H1 (cell line): Measurements from ENCODE around the gene LRRIQ3. TPM values are rescaled to one million over a fixed set of nuclear protein-coding genes. Genes with fewer than 3 reads are reported as not detected.

ENCODE experiments used
- ASH2L ChIP-seq: fragments of 200-600, 300-600 bp; sonication (generic); IDR thresholded peaks from one replicate; pipeline ENCODE4 v1.7.1; 2017; ENCODE audit warnings: low read length
- BACH1 ChIP-seq: IDR thresholded peaks from 2 replicates; pipeline ENCODE4 v1.6.1; 2012; ENCODE audit warnings: low read length, improper control_type of control experiment
- CBX8 ChIP-seq: fragments of 300-800, 300-1000 bp; sonication (generic); IDR thresholded peaks from 2 replicates; pipeline ENCODE4 v1.7.1; 2016; ENCODE audit warnings: low read depth, low read length, borderline replicate concordance
- CTBP2 ChIP-seq: IDR thresholded peaks from 2 replicates; pipeline ENCODE4 v1.7.0; 2011; ENCODE audit warnings: borderline replicate concordance, mild to moderate bottlenecking, moderate library complexity, mixed read lengths, low read length; ENCODE audit not compliant: insufficient read depth, insufficient read length
- EP300 ChIP-seq, 2 experiments: IDR thresholded peaks; 1 replicate in 1 of 2; 2 replicates in 1 of 2; pipeline ENCODE4 v1.6.1; 2011 to 2012; ENCODE audit warnings: low read depth in 2 of 2, low read length in 2 of 2, mild to moderate bottlenecking in 2 of 2, borderline replicate concordance in 1 of 2, inconsistent platforms in 1 of 2, moderate library complexity in 1 of 2
- GABPA ChIP-seq: IDR thresholded peaks from 2 replicates; pipeline ENCODE4 v1.6.1; 2011; ENCODE audit warnings: mild to moderate bottlenecking, low read length, moderate library complexity, borderline replicate concordance; ENCODE audit not compliant: insufficient read depth
- JUN ChIP-seq: IDR thresholded peaks from 2 replicates; pipeline ENCODE4 v1.6.1; 2011; ENCODE audit warnings: low read depth, mild to moderate bottlenecking, improper control_type of control experiment, low read length
- JUND ChIP-seq: IDR thresholded peaks from 2 replicates; pipeline ENCODE4 v1.6.1; 2011; ENCODE audit warnings: mild to moderate bottlenecking, improper control_type of control experiment, low read length
- KDM4A ChIP-seq: IDR thresholded peaks from one replicate; pipeline ENCODE4 v1.7.1; 2012; ENCODE audit warnings: low read depth, mild to moderate bottlenecking, moderate library complexity, low read length, inconsistent platforms; ENCODE audit not compliant: severe bottlenecking
- KDM5A ChIP-seq: fragments of 200-600 bp; IDR thresholded peaks from 2 replicates; pipeline ENCODE4 v1.7.1; 2012; ENCODE audit warnings: mild to moderate bottlenecking, low read length, inconsistent platforms, mixed read lengths
- MAFK ChIP-seq: IDR thresholded peaks from 2 replicates; pipeline ENCODE4 v1.6.1; 2012; ENCODE audit warnings: low read depth, mild to moderate bottlenecking, improper control_type of control experiment, low read length
- NANOG ChIP-seq: IDR thresholded peaks from 2 replicates; pipeline ENCODE4 v1.6.1; 2011; ENCODE audit warnings: low read length, low read depth, mild to moderate bottlenecking, inconsistent platforms; ENCODE audit not compliant: insufficient read depth, poor library complexity, severe bottlenecking
- POLR2A ChIP-seq, 2 experiments: IDR thresholded peaks; 1 replicate in 1 of 2; 2 replicates in 1 of 2; pipeline ENCODE4 v1.6.1; 2011; ENCODE audit warnings: low read depth in 2 of 2, low read length in 2 of 2, mild to moderate bottlenecking in 2 of 2; ENCODE audit errors: control extremely low read depth in 1 of 2
- RAD21 ChIP-seq, 2 experiments: IDR thresholded peaks in 1 of 2; conservative IDR thresholded peaks in 1 of 2; 2 replicates each; pipeline ENCODE4 v1.6.1; 2011; ENCODE audit warnings: low read depth in 2 of 2, low read length in 2 of 2, improper control_type of control experiment in 1 of 2, inconsistent platforms in 1 of 2, mild to moderate bottlenecking in 1 of 2, moderate library complexity in 1 of 2
- SAP30 ChIP-seq: fragments of 300-600 bp; sonication (generic); IDR thresholded peaks from 2 replicates; pipeline ENCODE4 v1.7.1; 2012; ENCODE audit warnings: low read length, moderate library complexity, mild to moderate bottlenecking, inconsistent platforms; ENCODE audit not compliant: insufficient read depth, insufficient replicate concordance
- SIN3A ChIP-seq, 2 experiments: IDR thresholded peaks in 1 of 2; conservative IDR thresholded peaks in 1 of 2; 2 replicates each; pipeline ENCODE4 v1.6.1; 2011 to 2012; ENCODE audit warnings: low read length in 2 of 2, improper control_type of control experiment in 1 of 2, low read depth in 1 of 2, mild to moderate bottlenecking in 1 of 2
- SIRT6 ChIP-seq: IDR thresholded peaks from one replicate; pipeline ENCODE4 v1.7.1; 2012; ENCODE audit warnings: low read length, inconsistent platforms
- SP4 ChIP-seq: IDR thresholded peaks from 2 replicates; pipeline ENCODE4 v1.6.1; 2012; ENCODE audit warnings: low read length, inconsistent platforms
- SRF ChIP-seq: IDR thresholded peaks from 2 replicates; pipeline ENCODE4 v1.6.1; 2011; ENCODE audit warnings: mild to moderate bottlenecking, low read depth, low read length, moderate library complexity
- TAF1 ChIP-seq: IDR thresholded peaks from 2 replicates; pipeline ENCODE4 v1.6.1; 2011; ENCODE audit warnings: mild to moderate bottlenecking, low read depth, low read length
- polyA plus RNA-seq, 7 experiments: library from polyadenylated mRNA; depleted of rRNA in 3 of 7; stranded (reverse) in 5 of 7; unstranded in 2 of 7; fragments of >200 nt in 5 of 7; fragments of 200-250 nt in 2 of 7; gene quantifications; 1 replicate in 5 of 7; 2 replicates in 1 of 7; 4 replicates in 1 of 7; pipeline versions ENCODE4 v1.2.1 to v1.2.3, GENCODE V29; 2011 to 2013; ENCODE audit warnings: missing spikeins in 2 of 7, mixed read lengths in 2 of 7
- total RNA-seq: library from RNA; stranded (reverse); fragmentation: NEBNext Ultra II Directional; extraction: Animal tissue kit (Norgen Biotek cat#: 25700); gene quantifications from 2 replicates; pipeline ENCODE4 v1.2.1, GENCODE V29; 2021
- TF ChIP-seq, protein P1 (sequence below): IDR thresholded peaks from 2 replicates; pipeline ENCODE4 v1.6.1; 2012; ENCODE audit warnings: low read length, inconsistent platforms

Gene LRRIQ3
- total and polyA plus RNA-seq, 2 of the 8 experiments (the other 6 are each of a cell fraction or from before 2014, with no cell fraction given) = 0.08 to 0.19 TPM

DNA sequence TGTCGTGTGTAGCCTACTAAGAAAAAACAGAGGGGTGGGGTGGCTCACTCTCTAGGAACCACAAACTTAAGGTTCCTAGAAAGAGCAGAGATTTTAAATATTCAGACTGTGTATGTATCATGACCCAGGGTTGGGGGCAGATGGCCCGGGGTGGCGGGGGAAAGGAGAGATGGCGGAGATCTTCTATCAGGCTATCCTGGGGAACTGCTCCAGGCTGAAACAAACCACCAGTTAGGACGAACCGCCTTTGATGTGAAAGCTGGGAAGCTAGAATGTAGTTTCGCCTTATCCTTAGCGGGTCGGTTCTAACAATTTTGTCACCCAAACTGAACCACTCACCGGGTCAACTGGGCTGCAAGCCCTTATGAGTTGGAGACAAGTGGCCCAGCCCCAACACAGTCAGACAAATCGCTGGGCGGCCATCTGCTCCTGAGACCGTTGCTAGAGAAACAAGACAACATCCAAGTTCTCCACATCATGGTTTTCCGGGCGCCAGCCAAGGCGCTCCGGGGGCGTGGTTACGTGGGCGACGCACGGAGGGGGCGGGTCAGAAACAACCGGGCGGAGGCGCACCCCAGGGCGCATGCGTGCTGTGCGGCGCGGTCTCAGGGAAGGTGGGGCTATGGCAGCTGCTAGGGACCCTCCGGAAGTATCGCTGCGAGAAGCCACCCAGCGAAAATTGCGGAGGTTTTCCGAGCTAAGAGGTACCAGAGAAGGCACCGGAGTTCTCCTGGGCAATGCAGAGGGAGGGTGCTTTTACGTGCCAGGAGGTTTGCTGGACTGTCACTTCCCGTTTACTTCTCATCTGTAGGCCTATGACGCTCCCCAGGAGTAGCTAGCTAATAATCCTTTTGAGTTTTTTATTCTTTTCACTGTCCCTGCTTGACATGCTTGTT, at the start of gene LRRIQ3, which contains the start of gene FPGT (continued):
- TF ChIP-seq MAFK (no peak), KDM4A (peak; percentile 82), TAF1 (peak; percentile 64), NANOG (no peak), SAP30 (no peak), SRF (no peak), CTBP2 (no peak), SIN3A (conservative IDR thresholded peaks at IDR 0.05 in 1 of 2, IDR thresholded peaks at IDR 0.05 in 1 of 2; ENCODE audit: low read depth in 1 of 2, low read length in 2 of 2) (0 out of 4 replicates have a peak, but pooled peaks of 1 of the 2 experiments have one; percentile 74), JUN (no peak), GABPA (no peak), JUND (no peak), CBX8 (no peak), BACH1 (no peak), EP300 (IDR thresholded peaks at IDR 0.05; ENCODE audit: borderline replicate concordance in 1 of 2, low read depth in 2 of 2, low read length in 2 of 2) (peak in 1 of 2 experiments; percentile 26; a peak in 1 of 3 replicates), SP4 (peak; percentile 44; the same call in 1 of the 2 replicates), KDM5A (no peak), RAD21 (IDR thresholded peaks at IDR 0.05 in 1 of 2, conservative IDR thresholded peaks at IDR 0.05 in 1 of 2; ENCODE audit: low read depth in 2 of 2, low read length in 2 of 2) (no peak), ASH2L (no peak), POLR2A (IDR thresholded peaks at IDR 0.05; ENCODE audit: control extremely low read depth in 1 of 2, low read depth in 2 of 2, low read length in 2 of 2) (peak in 1 of 2 experiments; percentile 61; a peak in 2 of 3 replicates), SIRT6 (no peak)
- TF ChIP-seq, protein P1, sequence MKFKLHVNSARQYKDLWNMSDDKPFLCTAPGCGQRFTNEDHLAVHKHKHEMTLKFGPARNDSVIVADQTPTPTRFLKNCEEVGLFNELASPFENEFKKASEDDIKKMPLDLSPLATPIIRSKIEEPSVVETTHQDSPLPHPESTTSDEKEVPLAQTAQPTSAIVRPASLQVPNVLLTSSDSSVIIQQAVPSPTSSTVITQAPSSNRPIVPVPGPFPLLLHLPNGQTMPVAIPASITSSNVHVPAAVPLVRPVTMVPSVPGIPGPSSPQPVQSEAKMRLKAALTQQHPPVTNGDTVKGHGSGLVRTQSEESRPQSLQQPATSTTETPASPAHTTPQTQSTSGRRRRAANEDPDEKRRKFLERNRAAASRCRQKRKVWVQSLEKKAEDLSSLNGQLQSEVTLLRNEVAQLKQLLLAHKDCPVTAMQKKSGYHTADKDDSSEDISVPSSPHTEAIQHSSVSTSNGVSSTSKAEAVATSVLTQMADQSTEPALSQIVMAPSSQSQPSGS = no peak
